GM19240 (cell line): ENCODE data around the gene WDR59.
"Not testable (repeated sequence)": the region's sequence is repeated elsewhere in the genome, so short reads cannot be mapped to it uniquely, and the experiment has no call there.

ENCODE experiments used
- DNase-seq: peaks from one replicate; pipeline ENCODE4 v3.0.0; 2011; ENCODE audit warnings: low spot score; ENCODE audit not compliant: insufficient read length

The WDR59 gene

DNA sequence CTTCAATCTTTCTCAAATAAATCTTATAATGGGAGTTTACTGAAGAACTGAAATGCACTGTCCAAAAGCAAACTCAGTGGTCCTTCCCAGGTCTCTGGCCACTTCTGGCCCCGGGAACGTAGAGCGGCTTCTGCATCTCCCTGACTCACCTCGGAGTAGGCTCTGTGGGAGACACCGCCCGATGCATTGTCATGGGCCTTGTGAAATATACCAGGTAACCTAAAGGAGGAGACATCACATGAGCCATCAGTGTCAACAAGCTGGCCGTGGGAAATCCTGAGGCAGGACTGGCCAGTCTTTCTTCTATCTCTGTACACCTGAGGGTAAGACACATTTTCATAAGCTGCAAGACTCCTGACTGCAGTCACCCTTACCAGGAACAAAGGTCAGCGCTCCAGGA lies 76.2 kb downstream of the WDR59 start:
- DNase-seq, result not testable (repeated sequence)

DNA sequence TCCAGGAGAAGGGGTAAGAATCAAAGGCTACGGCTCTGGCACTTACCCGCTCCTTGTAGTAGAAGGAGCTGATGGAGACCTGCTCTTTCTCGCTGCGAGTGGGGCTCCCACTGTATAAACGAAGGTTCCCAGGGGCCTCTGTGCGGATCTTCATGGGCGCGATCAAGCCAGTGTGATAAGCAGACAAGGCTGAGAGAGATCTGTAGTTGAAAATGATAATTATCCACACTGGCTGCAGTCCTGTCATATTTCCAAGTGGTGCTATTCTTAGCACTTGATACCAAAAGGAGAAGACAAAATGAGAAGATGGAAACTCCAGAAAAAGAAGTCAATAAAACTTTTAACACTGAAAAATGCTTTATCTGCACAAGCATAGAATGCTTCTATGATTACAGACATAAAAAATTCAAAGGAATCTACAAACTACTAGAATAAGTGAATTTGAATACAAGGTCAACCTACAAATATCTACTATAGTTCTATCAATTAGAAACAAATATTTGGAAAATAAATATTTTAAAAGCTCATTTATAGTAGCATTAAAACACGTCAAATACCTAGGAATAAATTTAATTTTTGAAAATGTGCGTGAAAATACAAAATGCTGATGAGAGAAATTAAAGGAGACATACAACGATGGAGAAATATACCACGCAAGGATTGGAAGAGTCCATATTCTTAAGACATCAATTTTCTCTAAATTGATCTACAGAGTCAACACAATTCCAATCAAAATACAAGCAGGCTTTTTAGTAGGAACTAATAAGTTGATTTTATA lies 80.8 kb downstream of the WDR59 start:
- DNase-seq, result no peak

- no peak for DNase-seq
Measured at GRCh38 chr16:74903120-74903519, 81.8 kb downstream of the WDR59 start.

GRCh38 chr16:74902161-74902560 lies 82.8 kb downstream of the WDR59 start:
- no peak for DNase-seq

GRCh38 chr16:74901606-74902005 lies 83.3 kb downstream of the WDR59 start:
- no peak for DNase-seq

- DNase-seq, result no peak
Measured at GRCh38 chr16:74899816-74900215, 85.1 kb downstream of the WDR59 start.

- DNase-seq, result no peak
Measured at GRCh38 chr16:74898659-74899058, 86.3 kb downstream of the WDR59 start.

DNA sequence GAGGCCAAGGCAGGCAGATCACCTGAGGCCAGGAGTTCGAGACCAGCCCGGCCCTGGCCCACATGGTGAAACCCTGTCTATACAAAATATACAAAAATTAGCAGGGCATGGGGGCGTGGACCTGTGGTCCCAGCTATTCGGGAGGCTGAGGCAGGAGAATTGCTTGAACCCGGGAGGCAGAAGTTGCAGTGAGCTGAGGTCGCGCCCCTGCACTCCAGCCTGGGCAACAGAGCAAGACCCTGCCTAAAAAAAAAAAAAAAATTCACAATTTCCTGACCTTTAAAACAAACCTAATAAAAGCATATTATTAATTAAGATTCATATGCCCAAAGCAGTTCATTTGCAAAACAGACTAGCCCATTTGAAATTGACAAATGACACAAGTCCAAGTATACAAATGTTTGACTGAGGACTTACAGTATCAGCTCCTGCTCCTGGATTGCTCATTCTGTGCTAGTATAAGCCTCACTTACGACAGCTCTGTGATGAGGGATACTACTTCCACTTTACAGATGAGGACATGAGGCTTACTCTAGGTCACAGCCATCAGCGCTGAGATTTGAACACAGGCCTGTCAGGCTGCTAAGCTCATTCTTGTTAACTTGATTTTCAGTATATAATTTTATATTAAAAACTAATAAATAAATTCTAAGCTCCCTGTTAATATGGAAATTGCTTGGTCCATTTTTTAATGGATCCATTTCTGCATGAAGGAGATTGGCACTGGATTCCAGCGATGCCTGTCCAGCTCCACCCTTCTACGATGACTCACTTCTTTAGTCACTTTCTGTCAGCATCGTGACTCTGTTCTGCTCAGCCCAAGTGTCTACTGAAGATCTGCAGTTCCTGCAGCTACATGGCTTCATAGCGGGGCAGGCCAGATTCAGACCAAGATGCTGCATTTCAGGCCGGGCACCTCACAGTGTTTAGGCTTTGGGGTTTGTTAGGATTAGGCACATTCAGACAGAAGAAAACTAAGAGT lies 88.2 kb downstream of the WDR59 start:
- no peak for DNase-seq

GRCh38 chr16:74893541-74893940 lies 91.4 kb downstream of the WDR59 start:
- no peak for DNase-seq

DNA sequence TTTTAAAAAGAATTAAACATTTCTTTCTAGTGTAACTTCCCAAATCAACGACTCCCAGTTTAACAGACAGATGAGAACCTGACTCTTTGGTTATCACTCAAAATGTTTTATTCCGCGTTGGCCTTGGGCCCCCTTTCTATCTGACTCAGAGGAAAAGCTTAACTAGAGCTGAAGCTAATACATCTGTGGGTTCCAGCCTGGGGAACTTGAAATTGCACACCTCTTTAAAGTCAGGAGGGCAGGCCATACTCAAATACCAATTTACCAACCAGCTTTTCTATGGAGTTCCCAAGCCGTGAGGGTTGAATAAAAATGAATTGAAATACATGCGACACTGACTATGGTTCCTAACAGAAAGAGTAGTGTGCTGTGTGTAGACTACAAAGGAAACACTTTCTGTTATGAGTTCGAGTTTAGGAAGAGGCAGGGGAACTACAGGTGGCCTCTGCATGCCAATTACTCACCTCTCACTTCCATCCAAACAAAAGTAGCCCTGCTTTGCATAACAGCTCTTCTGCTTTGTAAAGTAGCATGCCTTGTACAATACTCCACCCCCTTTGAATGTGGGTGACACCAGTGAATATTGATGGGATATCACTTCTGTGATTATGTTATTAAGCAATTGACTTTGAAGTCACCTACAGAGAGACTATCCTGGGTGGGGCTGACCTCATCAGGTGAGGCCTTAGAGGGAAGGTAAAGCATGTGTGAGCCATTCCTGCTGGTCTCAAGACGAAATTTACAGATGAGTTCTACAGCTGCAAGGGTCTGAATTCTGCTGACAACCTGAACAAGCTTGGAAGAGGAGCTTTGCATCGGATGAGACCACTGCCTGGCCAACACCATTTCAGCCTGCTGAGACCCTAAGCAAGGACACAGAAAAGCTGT lies 92.1 kb downstream of the WDR59 start:
- DNase-seq, result peak; percentile 42

DNA sequence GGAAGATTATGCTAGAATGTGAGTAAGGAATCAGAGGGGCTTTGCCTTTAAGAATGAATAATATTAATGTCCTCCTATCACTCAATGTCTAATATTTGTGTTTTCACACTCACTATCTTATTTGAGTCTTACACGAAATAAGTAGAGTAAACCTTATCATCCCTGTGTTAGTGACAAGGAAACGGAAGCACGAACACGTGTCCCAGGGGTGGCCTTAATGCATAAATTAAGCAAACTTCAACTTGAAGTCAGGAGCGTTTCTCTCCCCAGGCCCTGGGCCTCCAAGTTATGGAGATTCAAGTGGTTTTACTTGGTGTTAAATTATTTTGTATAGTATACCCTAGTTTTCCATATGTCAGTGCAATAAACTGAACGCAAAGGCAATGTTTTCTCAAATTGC lies 96.0 kb downstream of the WDR59 start:
- no peak for DNase-seq

DNA sequence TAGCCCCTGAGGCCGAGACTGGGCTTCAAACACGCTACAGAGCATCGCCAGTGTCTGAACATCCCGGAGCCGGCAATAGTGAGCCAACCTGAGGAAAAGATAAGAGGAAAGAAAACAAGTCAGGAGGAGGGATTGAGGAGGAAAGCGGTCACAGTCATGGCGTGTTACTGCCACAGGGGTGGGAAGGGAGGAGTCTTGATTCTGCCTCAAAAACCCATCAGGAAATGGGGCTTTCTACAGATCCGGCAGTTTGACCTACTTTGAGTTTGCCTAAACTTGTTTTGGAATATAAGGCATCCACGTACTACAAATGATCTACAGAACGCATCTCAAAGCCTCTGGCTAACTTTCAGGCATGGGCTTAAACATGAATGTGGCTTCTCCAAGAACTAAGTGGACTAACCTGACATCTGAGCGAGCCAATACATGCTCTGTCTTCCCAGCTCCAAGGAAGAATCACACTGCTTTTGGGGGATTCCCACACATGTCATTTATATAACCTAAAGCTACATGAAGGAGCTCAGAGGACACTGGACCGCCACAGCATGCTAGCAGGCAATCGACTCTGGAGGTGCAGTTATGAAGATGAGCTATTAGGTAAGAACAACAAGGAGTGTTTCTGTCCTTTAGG lies 96.6 kb downstream of the WDR59 start:
- DNase-seq, result no peak

DNA sequence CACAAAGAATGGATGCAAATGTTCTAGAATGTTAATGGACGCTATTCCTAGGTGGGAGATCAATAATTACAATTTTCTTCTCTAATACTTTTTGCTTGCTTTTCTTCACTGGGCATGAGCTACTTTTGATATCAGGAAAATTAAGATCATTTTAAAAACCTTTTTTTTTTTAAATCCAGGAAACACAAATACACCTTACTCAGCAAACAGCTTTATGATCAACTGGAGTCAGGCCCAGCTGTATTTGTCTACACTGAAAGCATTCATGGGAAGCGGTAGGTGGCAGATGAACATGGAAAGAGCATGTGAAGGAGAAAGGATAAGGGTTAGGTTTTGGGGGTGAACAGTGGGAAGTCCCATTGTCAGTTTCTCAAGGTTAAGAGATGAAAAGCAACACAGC lies 97.8 kb downstream of the WDR59 start:
- no peak for DNase-seq

GRCh38 chr16:74877706-74878105 lies 107.2 kb downstream of the WDR59 start:
- DNase-seq, result no peak

- no peak for DNase-seq
Measured at GRCh38 chr16:74874912-74875546, 109.9 kb downstream of the WDR59 start.

DNA sequence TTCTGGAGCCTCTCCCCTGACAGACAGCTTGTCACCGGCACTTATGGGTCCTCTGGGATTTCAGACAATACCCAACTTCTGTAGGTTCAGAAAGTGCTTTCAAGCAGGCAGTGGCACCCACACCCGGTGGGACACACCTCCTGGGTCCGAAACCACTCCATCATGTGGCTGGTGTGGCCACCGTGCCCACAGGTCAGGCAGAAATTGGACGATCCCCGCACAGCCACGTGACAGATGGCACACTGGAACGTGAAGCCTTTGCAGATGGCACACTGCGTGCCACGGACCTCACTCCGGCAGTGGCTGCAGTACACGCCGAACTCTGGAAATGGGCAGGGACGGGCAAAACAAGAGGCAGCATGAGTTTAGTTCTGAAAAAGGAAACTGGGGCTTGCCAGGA lies 110.8 kb downstream of the WDR59 start:
- no peak for DNase-seq

DNA sequence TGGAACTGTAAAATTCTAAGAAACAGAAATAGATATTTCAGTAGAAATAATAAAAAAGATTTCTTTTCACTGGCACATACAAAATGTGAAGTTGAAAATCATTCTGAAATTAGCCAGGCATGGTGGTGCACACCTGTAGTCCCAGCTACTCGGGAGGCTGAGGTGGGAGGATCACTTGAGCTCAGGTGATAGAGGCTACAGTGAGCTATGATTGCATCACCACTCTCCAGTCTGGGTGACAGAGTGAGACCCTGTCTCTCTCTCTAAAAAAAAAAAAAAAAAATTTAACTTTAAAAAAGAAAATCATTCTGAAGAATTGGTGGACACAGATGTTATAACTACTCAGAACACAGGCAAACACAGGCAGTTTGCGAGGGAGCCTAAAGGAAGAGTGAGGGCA lies 112.6 kb downstream of the WDR59 start:
- DNase-seq, result no peak

DNA sequence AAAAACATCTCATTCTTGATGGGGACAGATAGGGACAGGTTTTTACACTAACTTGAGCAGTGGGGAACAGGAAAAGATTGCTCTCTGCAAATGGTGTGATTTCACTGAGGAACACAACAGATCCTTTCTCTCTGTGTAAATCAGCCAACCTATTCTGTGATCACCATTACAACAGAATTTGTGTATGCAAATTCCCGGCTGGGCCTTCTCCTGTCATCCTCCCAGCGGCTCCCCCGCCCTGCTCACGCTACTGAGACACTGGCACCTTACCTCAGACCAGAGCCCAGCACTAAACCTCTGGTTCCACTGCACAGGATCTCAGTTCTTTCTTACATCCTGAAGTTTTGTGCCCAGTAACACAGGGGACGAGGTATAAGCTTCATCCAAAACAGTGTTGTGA lies 113.3 kb downstream of the WDR59 start:
- no peak for DNase-seq

DNA sequence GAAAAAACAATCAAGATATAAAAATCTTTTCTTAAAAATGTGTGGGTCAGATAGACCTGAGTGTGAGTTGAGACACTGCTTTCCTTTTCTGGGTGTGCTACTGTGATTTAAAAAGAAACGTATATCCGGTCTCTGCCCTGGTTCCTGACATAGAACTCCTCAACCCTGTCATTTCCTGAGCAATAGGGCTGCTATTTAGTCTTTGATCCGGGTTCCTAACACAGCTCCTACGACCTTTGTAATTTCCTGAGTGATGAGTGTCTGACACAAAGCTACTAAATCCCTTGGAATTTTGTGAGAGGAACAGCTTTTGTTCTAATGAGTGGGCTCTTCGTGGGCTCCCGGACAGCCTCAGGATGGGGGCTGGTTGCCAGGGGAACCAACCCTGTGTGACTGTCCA lies 116.4 kb downstream of the WDR59 start:
- DNase-seq, result no peak

GRCh38 chr16:74868035-74868434 lies 116.9 kb downstream of the WDR59 start:
- no peak for DNase-seq
